NCI-H345 treated with DMSO at 0.1 percent for 48 hours (cell line): ENCODE measurements around the gene VCPKMT.

Experiments used
- DNase-seq: peaks from one replicate; lab custom pipeline; 2025; ENCODE audit not compliant: unreplicated experiment; lab: John Stamatoyannopoulos, UW

The VCPKMT gene

GRCh38 chr14:50068496-50068895 lies 47.9 kb downstream of the VCPKMT start:
- DNase-seq = no peak

- DNase-seq = no peak
Observed at GRCh38 chr14:50067723-50068495, 48.5 kb downstream of the VCPKMT start.

- DNase-seq = no peak
Observed at GRCh38 chr14:50065583-50065982, 50.8 kb downstream of the VCPKMT start.

- DNase-seq = no peak
Observed at GRCh38 chr14:50064993-50065392, 51.4 kb downstream of the VCPKMT start.

GRCh38 chr14:50063876-50064420 lies 52.4 kb downstream of the VCPKMT start:
- no peak for DNase-seq

GRCh38 chr14:50062438-50063085 lies 53.8 kb downstream of the VCPKMT start:
- no peak for DNase-seq

- DNase-seq = no peak
Observed at GRCh38 chr14:50061664-50062437, 54.5 kb downstream of the VCPKMT start.

GRCh38 chr14:50060871-50061663 lies 55.3 kb downstream of the VCPKMT start:
- no peak for DNase-seq

GRCh38 chr14:50059763-50060616 lies 56.4 kb downstream of the VCPKMT start:
- DNase-seq = no peak
